GM12874 (cell line): Measurements from ENCODE around the gene MYL3.

Experiments used
- TF ChIP-seq, protein P1 (sequence below): IDR thresholded peaks from 2 replicates; pipeline ENCODE4 v1.5.1; 2011; ENCODE audit warnings: low read depth, mild to moderate bottlenecking, control low read depth, low read length, moderate library complexity; ENCODE audit not compliant: insufficient read depth

Gene MYL3

DNA sequence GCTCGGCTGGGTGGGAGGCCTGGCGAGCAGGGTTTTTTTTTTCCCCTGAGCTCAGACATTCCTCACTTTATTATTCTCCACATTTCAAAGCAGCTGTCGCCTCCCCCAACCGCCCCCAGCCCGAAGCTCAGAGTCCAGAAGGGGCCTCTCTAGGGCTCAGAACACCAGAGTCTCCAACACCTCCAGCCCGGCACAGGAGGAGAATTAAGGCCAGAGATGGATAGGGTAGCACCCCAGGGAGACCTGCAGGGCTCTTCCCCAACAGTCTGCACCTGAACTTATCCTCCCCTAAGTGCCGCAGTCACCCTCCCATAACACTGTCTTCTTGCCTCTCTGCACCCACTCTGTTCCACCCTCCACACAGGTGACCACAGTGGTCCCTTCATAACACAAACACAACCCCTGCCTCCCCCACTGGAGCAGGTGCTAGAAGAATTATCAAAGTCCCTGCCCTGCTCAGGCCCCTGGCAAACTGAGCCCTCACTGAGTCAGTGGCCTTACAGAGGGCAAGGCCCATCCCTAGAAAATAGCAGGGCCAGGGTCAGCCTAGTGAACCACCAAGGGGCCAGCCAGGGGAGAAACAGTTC lies 14.1 kb downstream of the MYL3 start:
- TF ChIP-seq, protein P1, sequence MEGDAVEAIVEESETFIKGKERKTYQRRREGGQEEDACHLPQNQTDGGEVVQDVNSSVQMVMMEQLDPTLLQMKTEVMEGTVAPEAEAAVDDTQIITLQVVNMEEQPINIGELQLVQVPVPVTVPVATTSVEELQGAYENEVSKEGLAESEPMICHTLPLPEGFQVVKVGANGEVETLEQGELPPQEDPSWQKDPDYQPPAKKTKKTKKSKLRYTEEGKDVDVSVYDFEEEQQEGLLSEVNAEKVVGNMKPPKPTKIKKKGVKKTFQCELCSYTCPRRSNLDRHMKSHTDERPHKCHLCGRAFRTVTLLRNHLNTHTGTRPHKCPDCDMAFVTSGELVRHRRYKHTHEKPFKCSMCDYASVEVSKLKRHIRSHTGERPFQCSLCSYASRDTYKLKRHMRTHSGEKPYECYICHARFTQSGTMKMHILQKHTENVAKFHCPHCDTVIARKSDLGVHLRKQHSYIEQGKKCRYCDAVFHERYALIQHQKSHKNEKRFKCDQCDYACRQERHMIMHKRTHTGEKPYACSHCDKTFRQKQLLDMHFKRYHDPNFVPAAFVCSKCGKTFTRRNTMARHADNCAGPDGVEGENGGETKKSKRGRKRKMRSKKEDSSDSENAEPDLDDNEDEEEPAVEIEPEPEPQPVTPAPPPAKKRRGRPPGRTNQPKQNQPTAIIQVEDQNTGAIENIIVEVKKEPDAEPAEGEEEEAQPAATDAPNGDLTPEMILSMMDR: no peak

DNA sequence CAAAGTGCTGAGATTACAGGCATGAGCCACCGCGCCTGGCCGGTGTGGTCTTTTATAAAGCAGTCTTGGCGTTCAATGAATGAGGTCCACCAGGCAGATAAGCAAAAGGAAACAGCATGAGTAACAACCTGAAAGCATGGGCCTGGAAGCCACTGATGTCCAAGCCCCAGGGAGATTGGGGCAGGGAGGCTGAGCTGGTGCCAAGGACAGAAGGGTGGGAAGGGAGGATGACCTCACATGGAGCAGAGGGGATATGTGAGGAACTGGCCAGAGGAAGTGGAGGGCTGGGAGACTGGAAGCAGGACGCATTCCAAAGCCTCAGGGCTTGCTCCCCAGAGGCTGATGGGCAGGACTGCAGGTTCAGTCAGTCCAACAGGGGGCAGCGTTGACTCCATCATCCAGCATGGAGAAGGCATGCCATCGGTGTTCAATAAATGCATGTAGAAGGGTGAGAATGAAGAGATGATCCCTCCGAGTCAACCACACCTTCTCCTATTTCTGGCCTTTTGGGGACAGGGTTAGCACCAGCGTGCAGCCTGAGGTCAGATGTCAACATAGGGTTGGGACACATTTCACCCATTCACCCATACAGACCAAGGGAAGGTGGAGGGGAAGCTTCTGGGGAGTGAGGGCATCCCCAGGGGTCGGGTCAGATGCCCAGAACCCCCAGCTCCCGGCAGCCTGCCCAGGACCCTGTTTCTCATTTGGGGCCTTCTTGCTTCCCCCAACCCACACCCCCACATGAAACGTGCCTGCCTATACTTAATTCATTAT lies 14.8 kb downstream of the MYL3 start:
- TF ChIP-seq, protein P1: peak; percentile 62

- TF ChIP-seq, protein P1: no peak
Observed at GRCh38 chr3:46847744-46848143, 15.5 kb downstream of the MYL3 start.

DNA sequence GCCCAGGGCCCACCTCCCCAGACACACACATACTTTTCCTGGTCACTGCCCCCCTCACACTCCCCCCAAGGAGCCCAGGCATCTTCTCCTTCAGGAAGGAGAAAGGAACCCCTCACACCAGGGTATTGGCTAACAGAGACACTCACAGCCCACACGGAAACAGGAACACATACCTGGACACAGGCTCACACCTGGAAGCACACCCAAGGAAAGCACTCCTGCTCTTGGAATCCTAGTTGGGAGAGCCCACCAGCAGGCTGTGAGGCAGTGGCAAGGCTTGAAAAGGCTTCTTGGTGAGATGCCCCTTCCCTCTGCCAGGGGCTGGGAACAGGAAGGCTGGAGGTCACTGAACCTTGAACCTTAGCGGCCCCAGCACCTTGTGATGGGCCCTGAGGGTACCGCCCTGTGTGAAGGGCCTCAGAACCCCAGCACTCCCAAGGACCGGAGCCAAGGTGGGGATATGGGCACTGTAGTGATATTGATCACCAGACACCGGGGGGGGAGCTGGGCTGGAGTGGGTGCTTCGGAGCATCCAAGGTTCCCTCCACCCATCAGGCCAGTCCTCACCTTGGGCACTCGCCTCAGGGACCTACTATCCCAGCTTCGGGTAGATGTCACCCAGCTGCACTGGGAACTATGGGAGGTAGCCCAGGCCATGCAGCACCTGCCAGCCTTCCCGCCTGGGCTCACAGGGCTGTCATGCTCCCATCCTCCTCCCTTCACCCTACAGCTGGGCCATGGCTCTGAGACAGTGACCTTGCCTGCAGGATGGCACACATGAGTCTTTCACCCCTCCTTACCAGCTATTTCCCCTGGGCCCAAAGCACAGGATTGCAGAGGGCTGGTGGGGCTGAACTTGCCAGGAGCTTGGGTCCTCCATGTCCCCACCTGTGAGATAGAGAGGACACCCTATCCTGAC lies 16.4 kb downstream of the MYL3 start:
- TF ChIP-seq, protein P1: no peak

- TF ChIP-seq, protein P1: peak; percentile 70
Observed at GRCh38 chr3:46845860-46846623, 17.2 kb downstream of the MYL3 start.

GRCh38 chr3:46845397-46845859 lies 17.8 kb downstream of the MYL3 start:
- TF ChIP-seq, protein P1: no peak
